Measurements from ENCODE around the gene NEK6. TPM values are rescaled to one million over a fixed set of nuclear protein-coding genes. Genes with fewer than 3 reads are reported as not detected.

NEK6 gene
- total and polyA plus RNA-seq, 10 of the 15 experiments (the other 5 are each of a cell fraction or from before 2014, with no cell fraction given), result 31.3 to 161 (median 89.2) TPM

DNA sequence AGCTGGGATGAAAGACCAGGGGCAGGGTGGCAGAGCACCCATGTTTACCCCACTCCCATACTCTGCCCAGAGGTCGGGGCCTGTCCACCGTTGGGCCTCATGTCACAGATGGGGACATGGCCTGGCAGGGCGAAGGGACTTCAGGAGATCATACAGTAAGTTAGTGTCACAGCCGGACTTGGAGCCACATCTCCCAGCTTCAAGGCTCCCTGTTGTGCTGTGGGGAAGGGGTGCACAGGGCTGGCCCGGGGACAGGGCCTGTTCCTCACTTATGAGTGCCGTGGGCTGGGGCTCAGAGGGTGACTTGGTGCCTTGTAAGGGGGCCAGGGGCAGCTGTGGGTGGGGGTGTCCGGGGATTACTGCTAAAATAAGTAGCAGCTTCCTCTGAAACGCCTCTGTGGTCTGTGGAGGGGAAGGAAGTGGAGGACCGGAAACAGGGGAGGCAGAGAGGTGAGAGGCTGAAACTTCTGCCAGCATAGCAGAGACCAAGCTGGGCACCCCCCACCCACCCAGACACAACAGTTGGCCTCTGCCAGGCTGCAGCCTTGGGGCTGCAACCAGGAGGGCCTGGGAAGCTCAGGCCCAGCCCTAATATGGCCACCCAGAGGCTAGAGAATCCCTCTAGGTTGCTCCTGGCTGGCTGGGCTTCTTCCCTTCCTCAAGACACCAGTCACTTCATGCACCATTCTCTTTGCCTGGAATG, 41.1 kb upstream of the NEK6 start (continued):
- no peak; the same call in 1 of the 2 replicates for TF ChIP-seq SMAD5 (IDR thresholded peaks at IDR 0.05; ENCODE audit: low read depth)
- no peak for TF ChIP-seq NFIC (IDR thresholded peaks at IDR 0.05; ENCODE audit: low read depth, low read length)
- TF ChIP-seq HDAC2 (IDR thresholded peaks at IDR 0.05), result no peak
- TF ChIP-seq, protein P1, sequence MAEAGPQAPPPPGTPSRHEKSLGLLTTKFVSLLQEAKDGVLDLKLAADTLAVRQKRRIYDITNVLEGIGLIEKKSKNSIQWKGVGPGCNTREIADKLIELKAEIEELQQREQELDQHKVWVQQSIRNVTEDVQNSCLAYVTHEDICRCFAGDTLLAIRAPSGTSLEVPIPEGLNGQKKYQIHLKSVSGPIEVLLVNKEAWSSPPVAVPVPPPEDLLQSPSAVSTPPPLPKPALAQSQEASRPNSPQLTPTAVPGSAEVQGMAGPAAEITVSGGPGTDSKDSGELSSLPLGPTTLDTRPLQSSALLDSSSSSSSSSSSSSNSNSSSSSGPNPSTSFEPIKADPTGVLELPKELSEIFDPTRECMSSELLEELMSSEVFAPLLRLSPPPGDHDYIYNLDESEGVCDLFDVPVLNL (IDR thresholded peaks at IDR 0.05; ENCODE audit: low read depth, low read length), result no peak
- no peak for TF ChIP-seq TCF7 (IDR thresholded peaks at IDR 0.05; ENCODE audit: borderline replicate concordance)
- TF ChIP-seq, protein P2, sequence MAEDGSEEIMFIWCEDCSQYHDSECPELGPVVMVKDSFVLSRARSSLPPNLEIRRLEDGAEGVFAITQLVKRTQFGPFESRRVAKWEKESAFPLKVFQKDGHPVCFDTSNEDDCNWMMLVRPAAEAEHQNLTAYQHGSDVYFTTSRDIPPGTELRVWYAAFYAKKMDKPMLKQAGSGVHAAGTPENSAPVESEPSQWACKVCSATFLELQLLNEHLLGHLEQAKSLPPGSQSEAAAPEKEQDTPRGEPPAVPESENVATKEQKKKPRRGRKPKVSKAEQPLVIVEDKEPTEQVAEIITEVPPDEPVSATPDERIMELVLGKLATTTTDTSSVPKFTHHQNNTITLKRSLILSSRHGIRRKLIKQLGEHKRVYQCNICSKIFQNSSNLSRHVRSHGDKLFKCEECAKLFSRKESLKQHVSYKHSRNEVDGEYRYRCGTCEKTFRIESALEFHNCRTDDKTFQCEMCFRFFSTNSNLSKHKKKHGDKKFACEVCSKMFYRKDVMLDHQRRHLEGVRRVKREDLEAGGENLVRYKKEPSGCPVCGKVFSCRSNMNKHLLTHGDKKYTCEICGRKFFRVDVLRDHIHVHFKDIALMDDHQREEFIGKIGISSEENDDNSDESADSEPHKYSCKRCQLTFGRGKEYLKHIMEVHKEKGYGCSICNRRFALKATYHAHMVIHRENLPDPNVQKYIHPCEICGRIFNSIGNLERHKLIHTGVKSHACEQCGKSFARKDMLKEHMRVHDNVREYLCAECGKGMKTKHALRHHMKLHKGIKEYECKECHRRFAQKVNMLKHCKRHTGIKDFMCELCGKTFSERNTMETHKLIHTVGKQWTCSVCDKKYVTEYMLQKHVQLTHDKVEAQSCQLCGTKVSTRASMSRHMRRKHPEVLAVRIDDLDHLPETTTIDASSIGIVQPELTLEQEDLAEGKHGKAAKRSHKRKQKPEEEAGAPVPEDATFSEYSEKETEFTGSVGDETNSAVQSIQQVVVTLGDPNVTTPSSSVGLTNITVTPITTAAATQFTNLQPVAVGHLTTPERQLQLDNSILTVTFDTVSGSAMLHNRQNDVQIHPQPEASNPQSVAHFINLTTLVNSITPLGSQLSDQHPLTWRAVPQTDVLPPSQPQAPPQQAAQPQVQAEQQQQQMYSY (CRISPR knock-in tag; IDR thresholded peaks at IDR 0.05), result no peak
- TF ChIP-seq RAD21 (IDR thresholded peaks at IDR 0.05; ENCODE audit: insufficient read depth, low read depth, low read length), result no peak; the same call in 1 of the 2 replicates
- no peak for TF ChIP-seq CBX3 (IDR thresholded peaks at IDR 0.05; ENCODE audit: borderline replicate concordance, low read depth)
- peak; percentile 61 for TF ChIP-seq YY1 (IDR thresholded peaks at IDR 0.05; ENCODE audit: low read depth, low read length)
- TF ChIP-seq FOS (IDR thresholded peaks at IDR 0.05; ENCODE audit: borderline replicate concordance, extremely low read depth, insufficient read length), result no peak
- TF ChIP-seq, protein P3, sequence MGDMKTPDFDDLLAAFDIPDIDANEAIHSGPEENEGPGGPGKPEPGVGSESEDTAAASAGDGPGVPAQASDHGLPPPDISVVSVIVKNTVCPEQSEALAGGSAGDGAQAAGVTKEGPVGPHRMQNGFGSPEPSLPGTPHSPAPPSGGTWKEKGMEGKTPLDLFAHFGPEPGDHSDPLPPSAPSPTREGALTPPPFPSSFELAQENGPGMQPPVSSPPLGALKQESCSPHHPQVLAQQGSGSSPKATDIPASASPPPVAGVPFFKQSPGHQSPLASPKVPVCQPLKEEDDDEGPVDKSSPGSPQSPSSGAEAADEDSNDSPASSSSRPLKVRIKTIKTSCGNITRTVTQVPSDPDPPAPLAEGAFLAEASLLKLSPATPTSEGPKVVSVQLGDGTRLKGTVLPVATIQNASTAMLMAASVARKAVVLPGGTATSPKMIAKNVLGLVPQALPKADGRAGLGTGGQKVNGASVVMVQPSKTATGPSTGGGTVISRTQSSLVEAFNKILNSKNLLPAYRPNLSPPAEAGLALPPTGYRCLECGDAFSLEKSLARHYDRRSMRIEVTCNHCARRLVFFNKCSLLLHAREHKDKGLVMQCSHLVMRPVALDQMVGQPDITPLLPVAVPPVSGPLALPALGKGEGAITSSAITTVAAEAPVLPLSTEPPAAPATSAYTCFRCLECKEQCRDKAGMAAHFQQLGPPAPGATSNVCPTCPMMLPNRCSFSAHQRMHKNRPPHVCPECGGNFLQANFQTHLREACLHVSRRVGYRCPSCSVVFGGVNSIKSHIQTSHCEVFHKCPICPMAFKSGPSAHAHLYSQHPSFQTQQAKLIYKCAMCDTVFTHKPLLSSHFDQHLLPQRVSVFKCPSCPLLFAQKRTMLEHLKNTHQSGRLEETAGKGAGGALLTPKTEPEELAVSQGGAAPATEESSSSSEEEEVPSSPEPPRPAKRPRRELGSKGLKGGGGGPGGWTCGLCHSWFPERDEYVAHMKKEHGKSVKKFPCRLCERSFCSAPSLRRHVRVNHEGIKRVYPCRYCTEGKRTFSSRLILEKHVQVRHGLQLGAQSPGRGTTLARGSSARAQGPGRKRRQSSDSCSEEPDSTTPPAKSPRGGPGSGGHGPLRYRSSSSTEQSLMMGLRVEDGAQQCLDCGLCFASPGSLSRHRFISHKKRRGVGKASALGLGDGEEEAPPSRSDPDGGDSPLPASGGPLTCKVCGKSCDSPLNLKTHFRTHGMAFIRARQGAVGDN (IDR thresholded peaks at IDR 0.05), result peak; percentile 76; the same call in 1 of the 2 replicates
- TF ChIP-seq, protein P4, sequence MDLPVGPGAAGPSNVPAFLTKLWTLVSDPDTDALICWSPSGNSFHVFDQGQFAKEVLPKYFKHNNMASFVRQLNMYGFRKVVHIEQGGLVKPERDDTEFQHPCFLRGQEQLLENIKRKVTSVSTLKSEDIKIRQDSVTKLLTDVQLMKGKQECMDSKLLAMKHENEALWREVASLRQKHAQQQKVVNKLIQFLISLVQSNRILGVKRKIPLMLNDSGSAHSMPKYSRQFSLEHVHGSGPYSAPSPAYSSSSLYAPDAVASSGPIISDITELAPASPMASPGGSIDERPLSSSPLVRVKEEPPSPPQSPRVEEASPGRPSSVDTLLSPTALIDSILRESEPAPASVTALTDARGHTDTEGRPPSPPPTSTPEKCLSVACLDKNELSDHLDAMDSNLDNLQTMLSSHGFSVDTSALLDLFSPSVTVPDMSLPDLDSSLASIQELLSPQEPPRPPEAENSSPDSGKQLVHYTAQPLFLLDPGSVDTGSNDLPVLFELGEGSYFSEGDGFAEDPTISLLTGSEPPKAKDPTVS (IDR thresholded peaks at IDR 0.05; ENCODE audit: low read depth, low read length), result no peak
- TF ChIP-seq POU2F2 (IDR thresholded peaks at IDR 0.05; ENCODE audit: borderline replicate concordance, low read depth, low read length), result no peak
- TF ChIP-seq, protein P5, sequence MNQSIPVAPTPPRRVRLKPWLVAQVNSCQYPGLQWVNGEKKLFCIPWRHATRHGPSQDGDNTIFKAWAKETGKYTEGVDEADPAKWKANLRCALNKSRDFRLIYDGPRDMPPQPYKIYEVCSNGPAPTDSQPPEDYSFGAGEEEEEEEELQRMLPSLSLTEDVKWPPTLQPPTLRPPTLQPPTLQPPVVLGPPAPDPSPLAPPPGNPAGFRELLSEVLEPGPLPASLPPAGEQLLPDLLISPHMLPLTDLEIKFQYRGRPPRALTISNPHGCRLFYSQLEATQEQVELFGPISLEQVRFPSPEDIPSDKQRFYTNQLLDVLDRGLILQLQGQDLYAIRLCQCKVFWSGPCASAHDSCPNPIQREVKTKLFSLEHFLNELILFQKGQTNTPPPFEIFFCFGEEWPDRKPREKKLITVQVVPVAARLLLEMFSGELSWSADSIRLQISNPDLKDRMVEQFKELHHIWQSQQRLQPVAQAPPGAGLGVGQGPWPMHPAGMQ (IDR thresholded peaks at IDR 0.05; ENCODE audit: borderline replicate concordance), result no peak
- TF ChIP-seq POLR2A (IDR thresholded peaks at IDR 0.05; ENCODE audit: low read depth, low read length), result no peak
- TF ChIP-seq, protein P6, sequence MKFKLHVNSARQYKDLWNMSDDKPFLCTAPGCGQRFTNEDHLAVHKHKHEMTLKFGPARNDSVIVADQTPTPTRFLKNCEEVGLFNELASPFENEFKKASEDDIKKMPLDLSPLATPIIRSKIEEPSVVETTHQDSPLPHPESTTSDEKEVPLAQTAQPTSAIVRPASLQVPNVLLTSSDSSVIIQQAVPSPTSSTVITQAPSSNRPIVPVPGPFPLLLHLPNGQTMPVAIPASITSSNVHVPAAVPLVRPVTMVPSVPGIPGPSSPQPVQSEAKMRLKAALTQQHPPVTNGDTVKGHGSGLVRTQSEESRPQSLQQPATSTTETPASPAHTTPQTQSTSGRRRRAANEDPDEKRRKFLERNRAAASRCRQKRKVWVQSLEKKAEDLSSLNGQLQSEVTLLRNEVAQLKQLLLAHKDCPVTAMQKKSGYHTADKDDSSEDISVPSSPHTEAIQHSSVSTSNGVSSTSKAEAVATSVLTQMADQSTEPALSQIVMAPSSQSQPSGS (IDR thresholded peaks at IDR 0.05; ENCODE audit: low read length), result no peak
- no peak for TF ChIP-seq SREBF2 (IDR thresholded peaks at IDR 0.05; ENCODE audit: low read length)

All from GM12878 (cell line).